ENCODE data around the gene ATP5ME.
"Not testable (repeated sequence)": the region's sequence is repeated elsewhere in the genome, so short reads cannot be mapped to it uniquely, and the experiment has no call there.

The ATP5ME gene

DNA sequence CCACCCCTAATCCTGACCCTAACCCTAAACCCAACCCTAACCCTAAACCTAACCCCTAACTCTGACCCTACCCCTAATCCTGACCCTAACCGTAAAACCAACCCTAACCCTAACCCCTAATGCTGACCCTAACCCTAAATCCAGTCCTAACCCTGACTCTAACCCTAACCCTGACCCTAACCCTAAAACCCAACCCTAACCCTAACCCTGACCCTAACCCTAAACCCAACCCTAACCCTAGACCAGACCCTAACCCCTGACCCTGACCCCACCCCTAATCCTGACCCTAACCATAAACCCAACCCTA, 30.8 kb upstream of the ATP5ME start:
- DNase-seq = no peak

DNA sequence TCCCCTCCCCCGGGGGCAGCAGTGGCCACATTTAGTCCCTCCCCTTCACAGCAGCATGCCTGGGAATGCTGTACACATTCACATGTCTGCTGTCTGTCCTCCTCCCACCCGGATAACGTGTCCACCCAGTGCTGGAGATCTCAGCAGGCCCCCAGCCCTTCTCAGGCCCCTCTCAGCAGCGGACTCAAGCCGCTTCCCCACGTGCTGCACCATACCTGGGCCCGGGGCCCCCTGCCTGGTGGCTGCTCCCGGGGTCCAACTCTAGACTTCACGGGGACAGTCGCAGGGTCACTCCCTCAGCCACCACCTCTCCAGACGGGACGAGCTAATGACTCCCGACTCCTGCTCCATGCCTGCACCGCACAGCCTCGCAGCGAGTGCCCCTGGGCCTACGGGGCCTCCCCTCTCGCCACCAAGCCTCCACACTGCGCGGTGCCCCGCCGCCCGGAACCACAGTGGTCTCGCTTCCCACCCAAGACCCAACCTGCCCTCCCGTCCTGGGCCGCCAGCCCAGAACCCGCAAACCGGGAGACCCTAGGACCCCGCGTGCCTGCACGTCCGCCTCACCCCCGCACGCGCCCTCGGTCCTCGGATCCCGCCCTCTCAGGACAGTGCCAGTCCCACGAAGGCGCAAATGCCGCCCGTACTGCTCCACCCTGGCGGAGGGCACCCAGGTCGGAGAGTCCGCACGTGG, 30.3 kb upstream of the ATP5ME start:
- DNase-seq = no peak

DNA sequence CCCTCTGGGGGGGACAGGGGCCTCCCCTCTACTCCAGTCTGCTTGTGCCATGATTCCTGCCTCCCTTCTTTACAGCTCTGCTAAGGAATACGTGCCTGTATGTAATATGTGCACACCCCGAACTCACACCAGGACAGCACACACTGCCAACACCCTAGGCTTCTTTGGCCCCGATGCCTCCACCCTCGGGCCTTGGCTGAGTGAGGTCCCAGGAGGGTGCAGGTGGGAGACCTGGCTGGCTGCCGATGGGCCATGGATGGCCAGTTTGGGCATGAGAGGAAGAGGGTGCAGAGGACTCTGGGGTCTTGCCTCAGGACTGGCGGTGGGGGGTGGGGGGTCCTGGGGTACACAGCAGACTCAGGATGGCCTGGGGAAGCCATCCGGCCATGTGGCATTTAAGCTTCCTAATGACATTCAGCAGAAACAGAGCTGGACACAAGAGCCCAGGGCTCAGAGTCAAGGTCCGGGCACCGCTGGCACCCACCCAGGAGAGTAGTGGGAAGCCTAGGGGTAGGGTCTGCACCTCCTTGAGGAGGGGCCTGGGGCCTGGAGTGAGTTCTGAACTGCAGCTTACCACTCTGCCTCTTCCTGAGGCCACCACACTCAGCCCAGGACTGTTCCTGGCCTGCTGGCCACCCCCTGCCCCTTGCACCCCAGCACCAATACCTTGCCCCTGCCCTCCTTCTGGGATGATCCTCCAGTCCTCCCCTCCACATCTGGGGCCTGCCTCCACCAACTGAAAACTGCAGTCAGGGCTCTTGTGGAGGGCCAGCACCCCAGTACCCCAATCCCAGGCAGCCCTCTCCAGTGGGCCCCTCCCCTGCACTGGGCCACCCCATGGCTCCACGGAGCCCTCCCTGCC, 29.5 kb upstream of the ATP5ME start:
- no peak for DNase-seq

DNA sequence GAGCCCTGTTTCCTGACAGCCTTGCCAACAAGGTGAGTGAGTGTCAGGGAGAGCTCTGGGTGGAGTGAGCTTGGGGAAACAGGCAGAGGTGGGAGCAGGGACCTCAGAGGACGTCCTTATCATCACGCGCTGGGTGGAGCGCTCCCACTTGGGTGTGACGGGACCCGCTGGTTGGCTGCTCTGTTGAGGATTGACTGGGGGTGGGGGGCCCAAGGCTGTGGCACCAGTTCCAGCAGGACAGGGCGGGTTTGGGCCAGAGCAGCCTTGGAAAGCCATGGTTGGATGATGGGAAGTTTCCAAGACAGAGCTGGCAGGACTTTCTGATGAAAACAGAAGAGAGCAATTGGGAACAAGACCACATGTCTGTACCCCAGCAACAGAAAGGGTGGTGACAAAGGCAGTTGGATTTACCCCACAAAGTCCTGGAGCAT, 28.6 kb upstream of the ATP5ME start:
- DNase-seq = no peak

DNA sequence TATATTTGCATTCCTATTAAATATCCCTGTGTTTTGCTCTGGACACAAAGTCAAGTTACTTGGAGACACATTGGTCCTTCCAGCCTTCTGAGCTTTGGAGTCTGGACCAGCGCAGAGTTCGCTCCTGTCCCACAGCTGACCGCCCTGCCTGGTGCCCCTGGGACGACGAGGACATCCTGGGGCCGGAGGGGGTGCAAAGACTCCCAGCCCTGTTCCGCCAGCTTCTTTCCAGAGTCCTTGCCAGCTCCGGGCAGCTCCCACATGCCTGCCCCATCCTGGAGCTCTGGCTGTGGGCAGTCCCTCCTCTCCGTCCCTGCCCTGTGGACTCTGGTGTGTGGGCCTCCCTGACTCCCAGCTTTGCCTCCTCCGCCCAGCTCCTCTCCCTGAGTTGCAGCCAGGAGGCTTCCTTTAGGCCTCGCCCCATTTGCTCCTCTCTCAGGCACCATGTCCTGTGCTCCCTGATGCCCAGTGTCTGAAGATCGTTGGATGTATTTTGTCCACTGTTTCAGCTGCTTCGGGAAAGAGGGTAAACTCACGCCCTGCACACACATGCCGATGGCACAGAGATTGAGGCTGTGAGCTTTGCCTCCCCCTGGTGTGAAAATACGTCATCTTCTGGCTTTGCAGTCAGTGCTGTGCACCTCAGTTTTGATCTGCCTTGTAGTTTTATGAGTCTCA, 26.6 kb upstream of the ATP5ME start:
- DNase-seq = no peak

DNA sequence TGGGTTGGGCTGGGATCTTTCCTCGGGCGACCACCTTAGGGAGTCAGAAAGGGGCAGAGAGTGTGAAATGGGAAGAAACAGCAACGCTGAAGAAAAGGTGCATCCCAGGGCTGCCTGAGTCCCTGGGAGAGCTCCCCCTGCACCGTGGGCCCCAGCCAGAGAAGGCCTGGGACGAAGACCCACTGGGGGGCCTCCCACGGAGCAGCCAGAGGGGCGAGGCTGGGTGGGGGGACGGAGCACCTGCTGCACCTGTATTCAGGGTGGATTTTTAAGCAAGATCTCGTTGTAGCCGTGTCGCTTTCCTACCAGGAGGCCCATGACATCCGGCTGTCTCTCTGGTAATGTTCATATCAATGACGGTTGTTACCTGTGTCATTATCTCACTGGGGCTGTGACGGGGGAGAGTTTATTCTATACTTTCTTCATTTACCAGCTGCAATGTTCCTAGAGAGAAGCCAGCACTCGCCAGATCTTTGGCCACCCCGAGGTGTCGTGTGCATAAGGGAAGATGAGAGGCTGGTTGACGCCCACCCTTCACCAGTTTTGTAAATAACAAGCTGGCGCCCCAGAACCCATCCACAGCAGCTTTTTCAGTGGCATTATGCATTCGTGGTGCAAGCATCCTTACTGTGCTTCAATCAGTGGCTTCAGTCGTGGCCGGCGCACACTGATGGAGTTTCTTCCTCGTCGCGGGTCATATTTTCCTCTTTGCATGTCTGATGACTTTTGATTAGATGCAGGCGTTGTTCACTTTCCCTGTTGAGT, 25.9 kb upstream of the ATP5ME start:
- no peak for DNase-seq

DNA sequence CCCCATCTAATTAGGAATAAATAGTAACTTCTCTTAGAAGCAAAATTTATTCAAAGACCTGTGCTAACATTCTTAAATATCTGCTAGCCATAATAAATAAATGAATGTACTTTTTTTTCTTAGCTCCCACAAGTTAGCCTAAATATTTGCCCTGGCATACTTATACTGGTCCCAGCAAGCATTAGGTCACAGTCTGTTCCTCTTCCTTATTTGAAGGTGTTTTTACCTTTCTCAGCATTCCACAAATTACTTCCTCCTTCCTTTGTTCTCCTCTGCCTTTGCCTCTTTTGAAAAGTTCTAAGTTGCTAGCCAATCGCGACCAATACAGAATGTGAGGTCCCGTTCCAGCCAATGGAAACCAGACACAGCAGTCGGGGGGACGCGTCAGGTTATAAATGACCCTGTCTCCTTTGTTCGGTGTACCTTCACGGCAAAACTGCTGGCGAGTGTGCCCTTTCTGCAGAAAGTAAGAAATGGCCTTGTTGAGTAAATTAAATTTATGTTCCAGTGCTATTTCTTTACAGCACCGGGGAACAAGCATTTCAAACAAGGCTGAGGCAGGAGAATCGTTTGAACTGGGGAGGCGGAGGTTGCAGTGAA, 20.4 kb upstream of the ATP5ME start:
- DNase-seq = not testable (repeated sequence)

DNA sequence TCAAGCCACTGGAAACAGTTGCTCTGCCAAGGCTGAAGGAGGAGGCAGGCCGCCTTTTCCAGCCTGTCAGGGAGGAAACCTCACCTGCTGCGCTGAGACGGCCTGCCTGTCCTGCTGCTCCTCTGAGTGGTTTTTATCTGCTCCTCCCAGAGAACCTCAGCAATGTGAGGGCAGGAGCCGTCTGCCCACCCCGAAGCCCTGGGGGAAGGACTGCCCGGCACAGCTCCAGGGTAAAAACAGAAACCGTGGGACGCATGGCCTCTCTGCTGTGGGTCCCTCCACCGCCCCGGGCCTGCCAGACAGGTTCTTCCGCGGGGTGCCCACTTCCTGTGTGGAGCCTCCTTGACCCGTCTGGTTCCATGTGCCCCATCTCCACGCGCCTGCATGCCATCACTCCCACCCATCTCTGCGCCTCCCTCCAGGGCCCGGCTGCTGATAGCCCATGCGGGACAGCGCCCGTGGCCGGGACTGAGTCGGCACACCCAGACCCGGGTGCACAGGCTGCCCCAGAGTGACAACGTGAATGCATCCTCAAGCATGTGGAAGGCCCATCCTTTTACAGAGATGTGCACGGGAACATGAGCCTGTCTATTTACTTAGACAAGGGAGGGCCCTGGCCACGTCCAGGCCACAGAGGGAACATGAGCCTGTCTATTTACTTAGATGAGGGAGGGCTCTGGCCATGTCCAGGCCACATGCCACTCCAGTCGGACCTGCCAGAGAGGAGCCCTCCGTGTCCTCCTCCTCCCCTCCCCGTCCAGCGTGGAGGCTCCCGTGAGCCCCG, 18.9 kb upstream of the ATP5ME start:
- no peak for DNase-seq

DNA sequence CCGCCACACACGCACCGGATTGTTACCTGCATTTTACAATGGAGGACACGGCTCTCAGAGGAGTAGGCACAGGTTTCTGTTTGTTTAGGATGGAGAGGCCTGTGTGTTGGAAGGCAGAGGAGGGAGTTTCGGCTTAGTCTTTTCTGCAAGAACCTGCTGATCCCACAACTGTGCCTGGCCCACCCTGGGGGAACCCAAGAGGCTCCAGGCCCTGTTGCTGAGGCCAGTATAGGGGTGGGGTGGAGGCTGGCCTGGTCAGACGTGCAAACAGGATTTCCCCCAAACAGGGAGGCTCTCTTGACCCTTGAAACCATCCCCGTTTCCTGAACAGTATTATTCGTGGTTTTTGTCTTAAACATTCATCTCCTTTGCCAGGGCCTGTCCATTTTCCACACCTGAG, 15.6 kb upstream of the ATP5ME start:
- no peak for DNase-seq

DNA sequence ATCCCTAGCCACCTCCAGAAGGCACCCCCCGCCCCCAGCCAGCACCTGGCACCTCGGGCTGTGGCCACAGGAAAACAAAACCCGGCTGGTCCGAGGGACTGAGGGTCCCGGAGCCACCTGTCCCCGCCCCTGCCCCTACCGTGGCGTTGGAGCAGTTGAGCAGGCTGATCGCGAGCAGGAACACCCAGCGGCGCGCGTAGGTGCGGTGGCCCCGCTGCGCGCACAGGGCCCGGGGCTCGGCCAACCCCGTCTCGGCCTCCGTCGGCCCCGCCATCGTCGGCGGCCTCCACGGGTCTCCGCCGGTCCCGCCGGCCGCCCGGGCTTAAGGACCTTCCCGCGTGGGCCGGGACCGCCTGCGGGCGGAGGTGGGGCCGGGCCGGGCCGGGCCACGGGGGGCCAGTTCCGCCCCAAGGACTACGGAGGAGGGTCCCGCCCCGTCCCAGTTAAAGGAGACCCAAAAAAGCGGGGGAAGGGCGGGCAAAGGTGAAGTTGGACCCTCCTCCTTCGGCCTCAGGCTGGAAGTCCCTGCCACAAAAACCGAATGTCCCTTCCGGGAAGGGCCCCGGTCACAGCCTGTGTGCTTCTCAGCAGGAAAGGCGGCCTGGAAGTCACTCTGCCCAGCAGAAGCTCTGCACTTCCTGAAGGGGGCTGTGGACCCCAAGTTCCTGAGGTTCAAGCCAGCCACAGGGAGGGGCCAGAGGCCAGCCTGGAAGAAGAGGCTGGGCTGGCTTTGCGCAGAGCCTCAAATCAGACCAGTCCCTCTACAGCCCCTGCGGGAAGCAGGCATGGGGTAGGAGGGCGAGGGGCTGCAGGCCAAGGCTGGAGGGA, 15.0 kb upstream of the ATP5ME start, which contains the start of gene SLC49A3:
TSS of gene SLC49A3 (minus strand) at position 298 of the 828 bp plus-strand sequence. CDS start at position 274, 24 bp downstream.
- DNase-seq = no peak

DNA sequence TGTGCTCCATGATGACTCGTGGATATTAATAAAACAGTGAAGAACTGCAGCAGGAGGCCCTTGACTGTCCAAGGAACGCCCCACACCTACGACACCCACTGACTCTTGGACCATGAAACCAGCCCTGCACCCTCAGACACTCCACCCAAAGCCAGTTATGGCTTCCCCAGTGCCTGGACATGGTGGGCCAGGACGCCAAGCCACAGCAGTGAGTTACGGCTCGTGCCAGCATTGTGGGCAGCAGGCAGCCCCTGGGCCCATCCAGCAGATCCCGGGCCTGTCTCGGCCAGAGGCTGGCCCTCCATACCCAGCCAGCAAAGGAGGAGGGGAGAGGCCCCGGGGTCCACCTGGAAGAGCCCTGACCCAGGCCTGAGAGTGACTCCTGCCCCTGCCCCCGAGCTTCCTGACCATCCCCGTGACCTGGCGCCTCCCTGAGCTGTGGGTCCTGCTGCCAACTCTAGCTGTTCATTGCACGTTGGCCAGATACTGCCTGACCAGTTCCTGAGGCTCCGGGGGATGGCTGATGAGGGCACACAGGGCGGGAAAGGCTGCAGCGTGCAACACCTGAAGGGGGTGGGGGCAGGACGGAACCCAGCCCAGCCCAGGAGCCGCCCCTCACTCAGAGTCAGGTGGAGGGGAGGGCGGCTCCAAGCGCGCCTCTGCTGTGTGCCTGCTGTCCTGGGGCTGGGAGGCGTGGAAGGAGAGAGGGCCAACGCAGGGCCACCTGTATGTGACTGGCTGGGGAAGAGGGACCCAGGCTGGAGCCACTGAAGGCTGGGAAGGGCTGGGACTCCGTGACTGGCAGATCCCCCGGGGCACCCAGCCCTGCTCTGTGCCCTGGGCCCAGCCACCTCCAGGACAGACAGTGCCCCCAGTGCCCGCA, 14.1 kb upstream of the ATP5ME start:
- DNase-seq = no peak

DNA sequence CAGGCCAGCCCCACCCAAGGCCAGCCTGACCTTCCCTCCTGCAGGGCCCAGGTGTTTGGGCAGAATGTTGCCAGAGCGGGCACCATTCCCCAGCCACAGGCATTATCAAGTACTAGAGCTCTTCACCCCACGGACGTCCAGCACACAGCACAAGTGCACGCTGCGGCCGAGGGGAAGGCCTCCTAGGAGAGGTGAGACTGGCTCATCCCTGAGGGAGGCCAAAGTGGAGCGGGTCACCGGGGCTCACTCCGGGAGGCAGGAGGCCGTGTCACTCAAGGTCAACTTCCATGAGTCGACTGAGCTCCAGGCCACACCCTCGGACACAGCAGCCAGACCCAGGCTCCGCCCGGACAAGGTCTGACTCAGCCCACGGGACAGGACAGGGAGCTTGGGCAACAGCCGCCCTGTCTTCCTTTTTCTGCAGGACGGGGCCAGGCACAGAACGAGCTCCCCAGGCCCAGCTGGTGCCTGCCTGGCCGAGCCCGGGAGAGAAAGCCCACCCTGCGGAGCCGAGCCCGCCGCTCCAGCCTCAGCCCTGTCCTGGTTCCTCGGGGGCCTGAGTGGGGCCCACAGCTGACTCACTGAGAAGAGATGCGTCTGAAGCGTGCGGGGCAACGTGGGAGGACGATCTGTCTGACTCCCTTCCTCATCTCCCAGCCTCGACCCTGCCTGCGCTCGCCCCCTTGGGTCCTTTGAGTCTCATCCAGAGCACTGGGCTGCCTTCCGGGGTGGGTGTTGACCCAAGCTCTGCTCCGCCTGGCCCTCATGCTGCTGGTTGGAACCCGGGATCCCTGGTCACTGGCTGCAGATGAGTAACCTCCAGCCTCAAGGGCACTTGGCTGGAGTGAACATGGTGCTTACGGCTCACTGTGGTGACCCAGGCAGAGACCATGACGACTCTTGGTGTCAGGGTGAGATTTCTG, 13.2 kb upstream of the ATP5ME start:
- peak; percentile 75 for DNase-seq

DNA sequence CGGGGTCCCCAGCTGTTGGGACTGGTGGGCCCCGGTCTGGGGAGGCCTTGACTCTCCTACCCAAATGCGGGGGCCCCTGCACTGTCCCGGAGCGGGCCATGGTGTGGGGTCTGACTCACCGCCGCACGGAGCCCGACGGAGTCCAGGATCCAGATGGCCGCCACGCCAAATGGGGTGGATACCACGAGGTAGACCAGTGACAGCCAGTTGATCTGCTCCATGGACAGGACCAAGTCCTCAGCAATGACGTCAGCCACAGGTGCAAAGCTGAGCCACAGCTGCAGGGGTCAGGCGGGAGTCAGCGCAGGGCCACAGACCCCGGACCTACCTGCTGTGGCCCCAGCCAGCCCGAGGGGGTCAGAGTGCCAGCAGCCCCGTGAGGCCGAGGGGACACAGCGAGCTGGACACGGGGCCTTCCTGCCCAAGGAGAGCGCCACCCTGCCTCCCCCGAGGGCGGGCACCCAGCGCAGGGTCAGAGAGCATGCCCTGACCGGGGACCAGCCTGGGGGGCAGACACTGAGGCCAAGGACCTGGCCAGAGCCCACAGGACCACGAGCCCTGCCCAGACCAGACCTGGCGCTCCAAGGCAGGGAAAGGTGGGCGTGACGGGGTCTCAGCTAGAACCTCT, 12.5 kb upstream of the ATP5ME start:
- no peak for DNase-seq

DNA sequence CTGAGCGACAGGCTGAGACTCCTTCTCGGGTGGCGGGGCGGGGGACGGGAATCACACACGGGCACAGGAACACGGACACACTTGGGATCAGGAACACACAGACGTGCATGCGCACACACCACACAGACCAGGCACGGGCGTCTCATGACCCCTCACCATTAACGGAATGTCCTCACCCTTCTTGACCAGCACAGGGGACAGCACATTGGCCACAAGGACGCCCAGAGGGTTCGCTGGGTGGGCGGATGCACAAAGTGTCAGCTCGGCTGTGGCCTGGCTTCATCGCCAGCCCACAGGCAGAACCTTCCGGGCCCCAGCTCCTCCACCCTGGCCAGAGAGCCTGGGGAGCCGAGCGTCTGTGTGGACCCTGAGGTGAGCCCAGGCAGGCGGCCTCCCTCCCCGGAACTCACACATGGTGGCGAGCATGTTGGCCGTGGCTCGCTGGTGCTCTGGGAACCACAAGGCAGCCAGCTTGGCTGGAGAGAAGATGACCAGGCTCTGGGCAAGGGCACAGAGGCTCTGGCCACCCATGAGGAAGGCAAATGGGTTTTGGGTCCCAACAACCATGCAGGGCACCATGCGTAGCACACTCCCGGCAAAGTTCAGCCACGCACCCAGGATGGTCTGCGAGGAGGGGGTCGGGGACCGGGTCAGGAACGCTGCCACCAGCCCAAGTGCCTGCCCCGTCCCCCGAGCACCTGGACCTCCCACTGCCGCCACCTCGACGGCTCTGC, 11.8 kb upstream of the ATP5ME start:
- no peak for DNase-seq

DNA sequence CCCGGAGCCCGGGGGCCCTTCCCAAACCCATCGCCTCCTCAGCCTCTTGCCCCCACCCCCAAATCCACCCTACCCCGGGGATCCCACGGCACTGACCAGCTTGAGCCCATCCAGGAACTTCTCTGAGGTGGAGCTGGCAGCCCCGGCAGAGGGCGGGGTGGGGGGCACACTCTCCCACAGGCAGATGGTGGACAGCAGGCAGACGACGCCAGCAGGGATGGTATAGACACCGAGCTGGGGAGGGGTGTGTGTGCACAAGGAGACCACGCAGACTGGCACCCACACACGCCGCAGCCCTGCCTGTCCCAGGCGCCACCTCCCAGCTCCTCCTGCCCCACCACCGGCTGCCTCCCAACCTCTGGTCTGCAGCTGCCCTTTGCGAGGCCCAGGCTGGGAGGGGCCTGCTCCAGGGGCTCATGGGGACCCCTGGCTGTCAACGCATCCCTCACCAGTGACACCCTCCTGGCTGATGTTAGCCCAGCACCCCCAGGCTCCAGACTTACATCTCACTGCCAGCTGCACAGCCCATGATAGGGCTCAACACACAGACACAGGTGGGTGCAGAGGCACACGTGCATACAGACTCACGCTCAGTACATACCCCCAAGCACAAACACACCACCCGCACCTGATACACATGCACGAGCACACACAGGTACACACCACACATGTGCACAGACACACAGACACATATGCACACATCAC, 10.7 kb upstream of the ATP5ME start:
- DNase-seq = no peak

DNA sequence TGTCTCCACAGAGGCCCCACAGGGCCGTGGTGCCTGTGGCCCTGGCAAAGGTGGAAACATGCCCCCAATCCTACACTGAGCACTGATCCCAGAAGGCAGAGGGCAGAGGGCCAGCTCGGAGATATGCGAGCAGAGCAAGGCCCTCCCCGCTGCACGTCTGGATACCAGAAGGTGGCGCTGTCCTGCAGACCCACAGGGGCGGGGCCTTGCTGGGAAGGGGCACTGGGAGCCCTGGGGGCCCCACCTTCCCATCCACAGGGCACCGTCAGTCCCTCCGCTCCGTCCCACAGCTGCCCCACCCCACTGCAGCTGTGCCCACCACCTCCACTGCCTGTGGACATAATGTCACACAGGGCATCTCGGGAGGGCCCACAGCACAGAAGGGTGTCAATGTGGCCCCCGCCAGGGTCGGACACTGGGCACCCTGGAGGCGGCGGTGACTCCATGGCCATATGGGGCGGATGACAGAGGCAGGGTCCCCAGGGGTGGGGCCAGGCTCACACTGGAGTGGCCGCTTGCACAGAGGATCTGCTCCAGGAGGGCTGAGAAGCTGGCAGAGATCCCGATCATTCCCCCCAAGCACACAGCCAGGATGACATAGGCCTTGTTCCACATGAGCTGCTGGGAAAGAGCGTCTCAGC, 10.0 kb upstream of the ATP5ME start:
- DNase-seq = peak; percentile 56
